GOT3 (cell line): Measurements from ENCODE around the gene GALNT15.

Source experiments
- DNase-seq: peaks from one replicate; lab custom pipeline; 2025; ENCODE audit warnings: mixed read lengths; lab: John Stamatoyannopoulos, UW

The GALNT15 gene, protein sequence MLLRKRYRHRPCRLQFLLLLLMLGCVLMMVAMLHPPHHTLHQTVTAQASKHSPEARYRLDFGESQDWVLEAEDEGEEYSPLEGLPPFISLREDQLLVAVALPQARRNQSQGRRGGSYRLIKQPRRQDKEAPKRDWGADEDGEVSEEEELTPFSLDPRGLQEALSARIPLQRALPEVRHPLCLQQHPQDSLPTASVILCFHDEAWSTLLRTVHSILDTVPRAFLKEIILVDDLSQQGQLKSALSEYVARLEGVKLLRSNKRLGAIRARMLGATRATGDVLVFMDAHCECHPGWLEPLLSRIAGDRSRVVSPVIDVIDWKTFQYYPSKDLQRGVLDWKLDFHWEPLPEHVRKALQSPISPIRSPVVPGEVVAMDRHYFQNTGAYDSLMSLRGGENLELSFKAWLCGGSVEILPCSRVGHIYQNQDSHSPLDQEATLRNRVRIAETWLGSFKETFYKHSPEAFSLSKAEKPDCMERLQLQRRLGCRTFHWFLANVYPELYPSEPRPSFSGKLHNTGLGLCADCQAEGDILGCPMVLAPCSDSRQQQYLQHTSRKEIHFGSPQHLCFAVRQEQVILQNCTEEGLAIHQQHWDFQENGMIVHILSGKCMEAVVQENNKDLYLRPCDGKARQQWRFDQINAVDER

DNA sequence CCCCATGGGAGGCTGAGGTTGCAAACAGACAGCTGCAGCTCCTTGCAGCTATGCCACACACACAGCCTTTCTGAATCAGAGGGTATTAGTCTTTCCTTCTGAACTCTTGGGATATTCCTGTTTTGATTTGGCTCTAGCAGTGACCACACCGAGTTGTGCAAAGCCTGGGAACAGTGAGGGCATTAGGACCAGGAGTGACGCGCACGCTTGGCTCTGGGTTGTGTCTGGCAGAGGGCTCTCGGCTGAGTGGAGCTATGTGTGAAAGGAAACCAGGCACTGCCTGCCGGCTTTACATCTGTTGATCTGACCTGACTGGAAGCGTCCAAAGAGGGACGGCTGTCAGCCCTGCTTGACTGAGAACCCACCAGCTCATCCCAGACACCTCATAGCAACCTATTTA, at the start of gene GALNT15:
Gene GALNT15 (plus strand): TSS at position 292 of the 400 bp plus-strand sequence. CDS start 472 bp downstream, outside the sequence.
- DNase-seq = peak; percentile 68

DNA sequence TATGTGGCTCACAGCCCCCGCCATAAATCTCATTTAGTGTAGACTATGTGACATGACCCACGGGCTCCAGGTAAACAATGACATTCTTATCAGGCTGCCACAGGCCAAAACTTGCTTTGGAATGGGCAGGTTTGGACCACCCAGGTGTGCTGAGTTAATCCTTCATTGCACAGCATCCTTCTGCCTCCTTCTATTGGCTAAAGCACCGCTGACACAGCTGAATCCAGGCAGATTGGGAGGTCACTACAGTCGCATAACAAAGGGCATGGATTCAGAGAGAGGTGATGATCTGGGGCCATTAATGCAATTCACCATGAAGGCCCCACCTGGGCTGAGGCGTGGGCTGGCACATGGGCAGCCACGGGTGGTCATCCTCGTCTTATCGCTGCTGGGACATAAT, 47.8 kb upstream of the GALNT15 start:
- no peak for DNase-seq

DNA sequence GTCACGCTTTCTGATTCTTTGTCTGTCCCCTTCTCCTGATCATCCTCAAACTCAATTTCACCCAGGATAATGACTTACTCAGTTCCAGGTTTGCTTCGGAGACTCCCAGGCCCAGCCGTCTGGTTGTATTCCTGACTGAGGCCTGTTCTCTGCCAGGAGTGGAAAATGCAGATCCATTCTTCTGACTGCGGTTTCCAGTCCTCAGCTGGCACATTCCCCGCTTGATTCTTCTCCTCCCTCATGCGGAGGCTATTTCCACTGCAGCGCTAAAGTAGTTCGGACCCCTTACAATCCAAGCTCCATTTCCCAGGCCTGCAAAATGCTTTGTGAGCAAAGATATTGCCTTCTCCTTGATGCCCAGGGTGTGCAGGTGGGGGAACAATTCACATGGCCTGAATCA, 47.2 kb upstream of the GALNT15 start:
- no peak for DNase-seq

DNA sequence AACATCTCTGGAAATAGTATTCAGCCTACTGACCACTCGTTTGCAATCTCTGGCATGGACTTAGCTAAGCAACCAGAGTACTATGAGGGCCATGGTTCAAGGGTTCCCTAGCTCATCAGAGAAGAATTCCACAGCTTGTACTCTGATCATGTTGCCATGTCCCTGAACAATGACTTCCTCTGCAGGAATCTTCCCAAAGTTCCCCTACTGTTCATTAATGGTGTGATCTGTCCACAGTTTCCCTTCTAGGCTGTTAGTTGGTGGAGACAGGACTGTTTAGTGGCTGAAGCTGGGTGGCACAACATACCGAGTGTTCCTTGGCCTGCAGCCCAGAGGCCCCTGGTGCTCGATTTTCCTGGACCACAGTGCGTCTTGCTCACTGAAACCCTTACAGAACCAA, 44.4 kb upstream of the GALNT15 start:
- no peak for DNase-seq

DNA sequence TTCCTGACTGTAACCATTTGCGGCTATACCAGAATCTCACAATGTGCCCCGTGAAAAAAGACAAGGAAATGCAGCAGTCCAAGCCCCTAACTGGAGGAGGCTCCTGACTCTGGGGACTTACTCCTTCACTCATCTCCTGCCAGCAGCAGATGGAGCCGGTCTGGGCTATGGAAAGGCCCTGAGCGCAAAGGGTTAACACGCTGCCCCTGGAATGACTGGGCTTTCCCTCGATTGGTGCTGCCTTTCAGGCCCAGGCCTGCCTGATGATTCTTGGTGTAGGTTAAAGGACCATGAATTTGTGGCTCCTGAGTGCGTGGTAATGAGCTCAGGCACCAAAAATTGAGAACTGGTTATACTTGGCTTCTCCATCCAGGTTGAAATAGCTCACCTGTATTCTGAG, 42.3 kb upstream of the GALNT15 start:
- no peak for DNase-seq

DNA sequence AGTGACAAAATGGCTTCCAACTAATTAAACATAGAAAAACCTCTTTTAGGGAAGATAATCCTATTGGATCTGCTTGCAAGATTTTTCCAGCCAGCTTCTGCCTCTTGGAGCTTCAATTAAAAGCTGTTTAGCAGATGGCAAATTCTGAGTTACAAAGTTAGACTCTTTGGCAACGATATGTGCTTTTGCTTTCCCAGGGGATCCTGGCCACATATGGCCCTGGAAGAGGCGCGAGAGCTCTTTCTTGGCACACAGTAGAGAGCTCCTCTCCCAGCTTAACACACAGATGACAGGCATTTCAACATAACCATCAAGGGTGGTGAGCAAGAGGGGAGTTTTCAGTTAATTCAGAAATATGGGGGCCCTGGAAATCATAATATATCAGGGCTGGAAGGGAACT, 41.6 kb upstream of the GALNT15 start:
- no peak for DNase-seq

DNA sequence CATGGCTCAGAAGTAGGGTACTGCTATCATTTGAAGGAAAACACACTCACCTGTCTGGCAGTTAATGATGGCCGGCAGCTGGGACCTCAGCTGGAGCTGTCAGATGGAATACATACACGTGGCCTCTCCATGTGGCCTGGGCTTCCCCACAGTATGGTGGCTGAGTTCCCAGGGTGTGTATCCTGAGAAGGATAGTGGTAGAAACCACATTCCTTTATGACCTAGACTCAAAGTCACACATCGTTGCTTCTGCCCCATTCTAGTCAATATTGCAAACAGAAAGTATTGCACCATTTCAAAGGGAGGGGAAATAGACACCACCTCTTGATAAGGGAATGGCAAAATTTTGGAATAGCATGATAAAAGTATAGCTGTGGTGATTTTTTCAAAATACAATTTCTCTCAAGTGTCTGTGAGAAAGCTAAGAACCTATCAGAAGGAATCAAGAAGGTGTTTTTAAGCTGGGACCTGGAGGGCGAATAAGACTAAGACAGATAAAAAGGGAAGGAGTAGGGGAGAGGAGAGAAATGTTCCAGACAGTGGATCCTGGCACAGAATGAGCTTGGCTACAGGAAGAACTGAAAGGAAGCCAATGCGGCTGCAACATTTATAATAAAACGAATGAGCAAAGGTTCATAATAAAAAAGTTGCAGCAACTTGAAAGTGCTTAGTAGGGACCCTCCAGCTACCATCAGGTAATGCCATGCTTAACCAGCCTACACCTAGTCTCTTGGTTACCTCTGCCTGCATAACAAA, 40.1 kb upstream of the GALNT15 start:
- DNase-seq = no peak

DNA sequence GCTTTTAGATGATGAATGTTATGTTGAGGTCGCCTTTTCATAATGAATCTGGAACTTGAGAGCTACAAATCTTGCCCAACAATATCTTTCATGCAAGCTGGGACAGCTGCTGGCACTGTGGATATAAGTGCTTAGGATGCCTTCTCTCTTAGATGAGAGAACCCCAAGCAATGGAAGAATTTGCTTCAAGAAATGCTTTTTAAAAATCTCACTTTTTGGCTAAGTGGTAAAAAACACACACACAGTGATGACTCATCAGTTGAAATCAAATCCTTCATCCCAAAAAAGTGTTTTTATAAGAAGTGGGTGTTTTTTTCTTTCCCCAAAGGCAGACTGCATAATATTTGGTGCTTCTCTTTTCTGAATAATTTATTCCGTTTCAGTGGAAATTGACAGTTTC, 38.4 kb upstream of the GALNT15 start:
- no peak for DNase-seq

DNA sequence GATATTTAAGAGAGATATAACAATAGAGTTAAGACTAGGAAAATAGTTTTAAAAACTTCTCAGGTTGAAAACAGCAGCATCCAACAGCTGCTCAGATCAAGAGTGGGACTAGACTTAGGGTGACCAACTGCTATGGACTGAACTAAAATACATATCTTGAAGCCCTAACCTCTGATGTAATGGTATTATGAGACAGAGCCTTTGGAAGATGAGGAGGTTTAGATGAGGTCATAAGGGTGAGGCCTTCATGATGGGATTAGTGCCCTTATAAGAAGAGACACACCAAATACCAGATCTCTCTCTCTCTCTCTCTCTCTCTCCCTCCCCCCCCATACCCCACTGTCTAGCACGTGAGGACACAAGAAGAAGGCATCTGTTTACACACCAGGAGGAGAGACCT, 37.4 kb upstream of the GALNT15 start:
- no peak for DNase-seq

DNA sequence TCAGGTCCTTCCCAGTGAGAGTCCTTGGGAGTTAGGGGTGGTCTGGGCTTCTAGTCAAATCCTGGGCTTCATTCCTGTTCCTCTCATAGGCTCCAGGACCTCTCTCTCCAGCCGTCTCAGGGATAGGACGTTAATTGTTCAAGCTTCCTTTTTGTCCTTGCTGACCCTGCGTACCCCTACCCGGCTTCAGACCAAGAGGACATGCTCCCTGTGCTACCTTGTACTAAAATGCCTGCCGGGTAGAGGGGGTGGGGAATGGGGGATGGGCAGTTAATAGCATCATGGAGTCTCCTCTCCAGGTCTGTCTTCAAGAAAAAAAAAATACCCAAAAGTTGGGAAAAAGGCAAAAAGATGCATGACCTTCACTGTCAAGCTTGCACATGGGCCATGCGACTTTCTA, 36.5 kb upstream of the GALNT15 start:
- no peak for DNase-seq

DNA sequence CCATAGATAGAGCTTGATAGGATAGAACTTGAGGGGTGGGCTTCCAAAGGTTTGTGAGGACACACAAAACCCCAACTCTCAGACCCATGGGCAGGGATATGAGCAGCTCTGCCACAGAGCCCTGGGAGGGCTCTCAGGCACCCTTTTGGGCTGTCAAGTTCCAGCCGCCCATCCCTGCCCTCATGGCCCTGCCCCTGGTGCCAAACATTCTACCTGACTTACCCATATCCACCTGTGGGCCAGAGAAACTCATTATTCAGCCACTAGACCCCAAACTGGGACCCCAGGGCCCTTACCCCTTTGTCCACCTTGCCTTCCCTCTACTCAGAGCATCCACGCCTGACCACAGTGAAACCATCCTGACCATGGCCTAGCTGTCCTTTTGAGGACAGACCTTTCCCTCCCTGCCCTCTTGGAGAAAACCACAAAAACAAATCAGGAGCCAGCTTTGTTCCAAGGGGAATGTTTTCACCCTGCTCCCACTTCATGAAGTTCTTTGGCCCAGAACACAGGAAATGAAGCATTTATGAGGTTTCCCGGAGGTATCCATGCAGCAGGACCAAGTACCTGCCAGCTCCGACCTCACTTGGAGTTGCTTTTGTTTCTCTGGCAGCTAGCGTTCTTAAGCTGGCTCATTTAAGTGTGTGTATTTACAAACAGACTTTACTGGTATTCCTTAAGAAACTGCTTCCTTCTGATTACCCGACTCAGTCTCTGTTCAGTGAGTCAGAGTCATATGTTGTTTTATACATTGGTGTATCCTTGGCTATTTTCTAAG, 34.2 kb upstream of the GALNT15 start:
- DNase-seq = no peak

DNA sequence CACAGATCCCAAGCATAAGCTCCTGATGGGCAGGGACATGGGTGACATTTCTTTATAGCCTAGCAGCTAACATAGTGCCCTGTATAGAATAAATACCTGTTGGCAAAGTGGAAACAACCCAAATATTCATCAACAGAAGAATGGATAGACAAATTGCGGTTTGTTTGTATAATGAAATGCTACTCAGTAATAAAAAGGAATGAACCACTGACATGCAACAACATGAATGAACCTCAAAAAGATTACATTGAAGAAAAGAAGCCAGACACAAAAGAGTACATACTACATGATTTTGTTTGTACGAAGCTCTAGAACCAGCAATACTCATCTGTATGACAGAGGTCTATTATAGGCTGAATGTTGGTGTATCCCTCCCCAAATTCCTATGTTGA, 33.6 kb upstream of the GALNT15 start:
- DNase-seq = no peak

DNA sequence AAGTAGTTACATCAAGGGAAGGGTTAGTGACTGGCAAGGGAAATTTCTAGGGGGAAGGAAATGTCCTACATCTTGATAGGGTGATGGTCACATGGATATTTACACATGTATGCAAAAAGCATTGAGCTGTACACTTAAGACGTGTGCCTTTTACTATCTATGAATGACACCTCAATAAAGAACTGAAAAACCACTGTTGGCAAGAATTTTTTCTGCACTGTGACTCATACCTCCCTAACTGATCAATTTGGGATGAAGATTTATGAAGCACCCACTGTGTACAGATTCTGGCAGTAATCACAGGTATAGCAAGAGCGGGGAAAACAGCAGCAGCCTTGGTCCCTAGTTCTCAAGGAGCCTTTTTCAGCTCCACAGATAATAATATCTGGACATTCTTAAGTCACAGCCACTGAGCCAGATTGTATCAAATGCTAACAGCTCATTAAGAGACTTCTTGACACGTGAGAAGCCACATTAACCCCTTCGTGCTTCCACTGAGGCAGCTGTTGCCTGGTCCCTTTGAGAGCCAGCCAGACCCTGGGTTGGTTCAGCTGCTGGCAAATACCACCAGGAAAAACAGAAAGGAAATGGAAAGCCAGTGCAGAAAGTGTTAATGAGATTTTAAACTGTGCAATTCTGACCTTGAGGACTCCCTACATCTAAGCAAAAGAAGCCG, 32.0 kb upstream of the GALNT15 start:
- no peak for DNase-seq

DNA sequence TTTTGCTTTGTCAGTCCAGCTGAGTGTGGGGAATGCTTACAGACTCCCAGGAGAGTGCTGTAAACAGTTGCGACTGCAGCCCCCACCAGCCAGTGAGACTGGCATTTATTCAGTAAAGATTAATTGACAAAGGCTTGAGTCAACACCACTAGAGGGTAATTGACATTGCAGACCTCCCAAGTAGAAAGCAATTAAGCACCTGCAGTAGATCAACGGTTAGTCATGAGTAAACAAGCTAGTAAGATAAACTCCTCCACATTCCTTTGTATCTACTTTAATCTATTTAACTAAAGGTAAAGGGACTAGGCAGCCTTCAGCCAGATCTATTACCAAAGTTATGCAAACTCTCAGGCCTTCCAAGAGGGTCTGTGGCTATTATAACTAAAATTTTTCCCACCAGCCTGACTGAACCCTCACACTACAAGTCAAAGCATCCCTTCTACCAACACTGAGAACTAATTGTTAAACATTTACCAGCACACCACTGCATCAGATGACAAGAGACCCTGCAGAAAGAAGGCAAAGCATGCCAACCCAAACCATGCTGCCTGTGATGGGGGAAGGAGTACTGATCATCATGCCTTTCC, 30.5 kb upstream of the GALNT15 start:
- no peak for DNase-seq

DNA sequence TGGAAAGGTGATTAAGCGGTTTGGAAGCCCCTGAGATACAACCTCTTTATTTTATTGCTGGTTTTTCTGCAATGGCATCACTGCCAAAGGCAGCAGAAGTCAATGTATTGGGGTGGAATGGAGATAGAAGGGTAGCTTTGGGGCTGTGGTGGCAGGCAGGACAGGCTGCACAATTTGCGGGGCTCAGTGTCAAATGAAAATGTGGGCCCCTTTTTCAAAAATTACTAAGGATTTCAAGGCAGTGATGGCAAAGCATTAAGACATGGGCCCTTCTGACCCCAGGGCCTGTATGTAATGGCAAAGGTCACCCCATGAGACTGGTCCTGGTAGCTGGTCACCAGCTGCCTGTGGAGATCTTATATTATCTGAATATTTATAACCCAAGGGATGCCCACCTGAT, 29.3 kb upstream of the GALNT15 start:
- DNase-seq = no peak

DNA sequence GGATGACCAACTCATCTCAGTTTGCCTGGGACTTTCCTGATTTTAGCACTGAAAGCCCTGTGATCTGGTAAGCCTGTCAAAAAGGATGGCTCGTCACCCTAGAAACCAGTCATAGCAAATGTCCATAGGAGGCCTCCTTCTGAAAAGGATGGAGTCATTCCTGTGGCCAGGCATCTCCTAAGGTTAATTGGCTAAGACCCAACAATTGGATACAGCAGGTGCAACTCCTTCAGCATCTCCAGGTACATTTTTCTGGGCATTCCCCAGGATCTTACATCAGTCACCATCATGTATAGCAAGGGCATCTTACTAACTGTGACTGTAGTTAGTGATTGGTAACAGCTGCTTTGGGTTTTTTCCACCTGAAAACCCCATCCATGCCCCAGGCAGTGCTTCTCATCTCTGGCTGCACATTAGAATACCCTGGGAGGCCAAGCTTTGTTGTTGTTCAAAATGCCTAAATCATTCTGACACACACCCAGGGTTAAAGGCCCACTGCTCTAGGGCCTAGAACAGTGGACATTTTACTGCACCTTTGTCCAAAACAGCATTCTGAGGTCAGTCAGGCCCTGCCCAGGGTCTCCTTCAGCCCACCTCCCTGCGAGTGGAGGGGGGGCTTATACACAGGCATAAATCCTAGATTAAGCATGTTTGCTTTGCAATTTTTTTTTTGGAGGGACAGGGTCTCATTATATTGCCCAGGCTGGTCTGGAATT, 28.3 kb upstream of the GALNT15 start:
- no peak for DNase-seq

DNA sequence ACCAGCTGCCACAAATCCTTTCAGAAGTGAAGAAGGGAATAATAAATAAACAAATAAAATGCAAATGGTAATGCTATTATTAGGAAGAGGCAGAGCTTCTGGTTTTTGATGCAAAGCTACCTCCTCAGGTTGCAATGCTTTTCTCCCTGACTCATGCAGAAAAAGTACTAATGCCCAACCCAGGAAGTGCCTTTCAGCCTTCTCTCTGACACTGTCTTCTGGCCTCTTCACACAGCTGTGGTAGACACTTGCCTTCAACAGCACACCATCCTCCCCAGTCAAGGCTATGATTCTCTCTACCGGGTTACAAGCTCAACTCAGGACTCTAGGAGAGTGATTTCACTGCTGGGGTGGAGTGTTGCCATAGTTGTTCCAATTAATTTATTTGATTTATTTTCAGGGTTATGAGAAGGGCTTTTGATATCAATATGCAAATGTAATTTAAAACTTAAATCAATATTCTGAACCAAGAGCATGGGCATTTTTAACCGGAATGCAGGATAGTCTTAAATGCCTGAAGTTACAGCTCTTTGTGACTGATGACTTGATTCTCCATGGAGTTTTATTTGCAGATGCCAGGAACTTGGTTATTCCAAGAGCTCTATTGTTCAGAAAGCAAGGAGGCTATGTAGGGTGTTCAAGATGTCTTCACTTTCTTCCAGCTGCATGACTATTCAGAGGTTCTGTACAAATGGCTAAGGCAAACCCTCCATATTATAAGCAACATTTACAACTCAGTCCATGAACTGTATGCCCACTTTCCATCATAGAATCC, 27.1 kb upstream of the GALNT15 start:
- no peak for DNase-seq

DNA sequence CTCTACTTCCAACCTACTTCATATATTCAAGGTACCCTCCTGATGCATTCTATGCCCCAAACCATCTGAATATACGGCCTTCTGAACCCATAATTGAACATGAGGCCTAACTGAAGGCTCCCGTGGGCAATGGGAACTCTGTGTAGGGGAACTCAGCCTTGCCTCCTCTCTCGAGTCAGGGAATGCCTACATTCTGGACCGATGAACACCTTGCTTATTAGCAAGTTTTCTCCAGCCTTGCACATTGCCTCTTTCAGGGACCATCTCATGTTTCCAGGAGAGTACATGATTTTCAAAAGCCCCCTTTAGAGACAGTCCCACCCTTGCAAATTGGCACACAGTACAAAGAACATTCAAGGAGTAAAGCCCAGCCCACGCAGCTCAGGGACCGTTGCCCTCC, 26.3 kb upstream of the GALNT15 start:
- DNase-seq = no peak

DNA sequence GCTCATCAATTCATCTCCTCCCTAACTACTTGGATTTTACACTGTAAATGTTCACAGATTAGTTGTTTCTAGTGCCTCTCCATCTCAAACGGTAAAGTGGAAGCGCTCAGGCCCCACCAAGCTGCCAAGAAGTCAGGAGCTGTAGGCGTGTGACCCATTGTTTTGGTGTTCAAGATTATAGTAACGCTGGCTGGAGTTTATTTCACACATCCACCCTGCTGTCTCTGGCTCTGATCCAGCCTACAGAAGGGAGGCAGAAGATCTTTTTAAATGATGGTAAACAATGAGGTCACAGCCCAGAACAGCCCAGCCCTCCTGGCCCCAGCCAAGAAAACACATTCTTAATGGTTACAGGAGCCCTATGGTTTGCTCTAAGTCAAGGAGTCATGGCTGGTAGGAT, 25.7 kb upstream of the GALNT15 start:
- DNase-seq = no peak

DNA sequence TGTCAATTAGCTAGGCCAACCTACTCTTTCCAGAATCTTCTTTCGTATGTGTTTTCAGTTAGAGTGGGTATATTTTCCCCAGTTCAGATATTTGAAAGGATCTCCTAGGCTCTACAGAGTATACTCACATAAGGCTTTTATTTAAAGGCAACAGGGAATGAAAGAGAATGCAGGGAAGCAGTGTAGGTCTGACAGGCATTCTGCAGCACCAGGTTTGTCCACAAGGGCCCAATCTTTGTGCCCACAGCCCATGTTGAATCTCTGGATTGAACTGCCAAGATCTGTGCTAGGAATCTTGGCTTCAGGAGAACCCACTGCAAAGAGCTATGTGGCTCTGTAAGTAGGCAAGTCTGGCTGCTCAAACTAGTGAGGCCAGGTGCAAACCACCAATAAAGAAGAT, 24.2 kb upstream of the GALNT15 start:
- DNase-seq = no peak
